Liver (tissue), 9 donors: ENCODE results near the gene NELL1. TPM values are rescaled to one million over a fixed set of nuclear protein-coding genes. Genes with fewer than 3 reads are reported as not detected.

Experiments used
- DNase-seq: peaks from one replicate; pipeline ENCODE4 v3.0.0-alpha.2; 2017; ENCODE audit warnings: low spot score
- H3K27ac ChIP-seq, 2 donors: one replicate each; pipeline ENCODE4 v1.7.0; 2013; ENCODE audit warnings: inconsistent platforms in 2 of 2, low read length in 2 of 2, control low read depth in 1 of 2, low read depth in 1 of 2, mild to moderate bottlenecking in 1 of 2
- H3K27me3 ChIP-seq, 4 donors: one replicate each; pipeline versions ENCODE4 v1.6.1 to v1.7.0; 2013; ENCODE audit warnings: low read length in 3 of 4, inconsistent platforms in 1 of 4, mild to moderate bottlenecking in 1 of 4, moderate library complexity in 1 of 4; ENCODE audit not compliant: control insufficient read depth in 4 of 4, insufficient read depth in 4 of 4
- H3K36me3 ChIP-seq, 4 donors: one replicate each; pipeline versions ENCODE4 v1.6.1 to v1.7.0; 2013; ENCODE audit warnings: low read length in 3 of 4, mild to moderate bottlenecking in 3 of 4, low read depth in 1 of 4, moderate library complexity in 1 of 4; ENCODE audit not compliant: control insufficient read depth in 4 of 4, insufficient read depth in 3 of 4
- H3K4me1 ChIP-seq, 4 donors: one replicate each; pipeline versions ENCODE4 v1.6.1 to v1.7.0; 2013; ENCODE audit warnings: low read length in 3 of 4, mild to moderate bottlenecking in 3 of 4, moderate library complexity in 1 of 4; ENCODE audit not compliant: control insufficient read depth in 4 of 4, insufficient read depth in 4 of 4
- H3K4me3 ChIP-seq, 3 donors: one replicate each; pipeline versions ENCODE4 v1.6.1 to v1.7.0; 2013; ENCODE audit warnings: low read length in 3 of 3, control low read depth in 1 of 3, low read depth in 1 of 3, mild to moderate bottlenecking in 1 of 3
- H3K9ac ChIP-seq, 2 donors: one replicate each; pipeline ENCODE4 v1.7.0; 2013; ENCODE audit warnings: low read length in 2 of 2, mild to moderate bottlenecking in 2 of 2, moderate library complexity in 2 of 2, control low read depth in 1 of 2, low read depth in 1 of 2
- H3K9me3 ChIP-seq, 4 donors: one replicate each; pipeline versions ENCODE4 v1.6.1 to v1.7.0; 2013; ENCODE audit warnings: low read length in 3 of 4; ENCODE audit not compliant: control insufficient read depth in 4 of 4
- ATF3 ChIP-seq: IDR thresholded peaks from 2 replicates; pipeline ENCODE4 v1.6.1; 2016; ENCODE audit warnings: antibody characterized with exemption
- EGR1 ChIP-seq, 2 donors: IDR thresholded peaks; 2 replicates each; pipeline ENCODE4 v1.6.1; 2016 to 2018; ENCODE audit warnings: antibody characterized with exemption in 2 of 2, low read depth in 2 of 2
- FOXA1 ChIP-seq: IDR thresholded peaks from 2 replicates; pipeline ENCODE4 v1.6.1; 2016; ENCODE audit warnings: antibody characterized with exemption
- FOXA2 ChIP-seq: IDR thresholded peaks from 2 replicates; pipeline ENCODE4 v1.6.1; 2016; ENCODE audit warnings: antibody characterized with exemption
- GABPA ChIP-seq, 2 donors: IDR thresholded peaks in 1 of 2; conservative IDR thresholded peaks in 1 of 2; 2 replicates each; pipeline ENCODE4 v1.6.1; 2016; ENCODE audit warnings: antibody characterized with exemption in 2 of 2, mild to moderate bottlenecking in 1 of 2, moderate library complexity in 1 of 2
- HNF4A ChIP-seq, 2 donors: conservative IDR thresholded peaks; 2 replicates each; pipeline ENCODE4 v1.6.1; 2016; ENCODE audit warnings: antibody characterized with exemption in 2 of 2, mild to moderate bottlenecking in 2 of 2
- JUND ChIP-seq, 2 donors: IDR thresholded peaks; 2 replicates each; pipeline ENCODE4 v1.6.1; 2016; ENCODE audit warnings: antibody characterized with exemption in 2 of 2
- MAX ChIP-seq: IDR thresholded peaks from 2 replicates; pipeline ENCODE4 v1.6.1; 2016; ENCODE audit warnings: antibody characterized with exemption
- NR2F2 ChIP-seq: IDR thresholded peaks from 2 replicates; pipeline ENCODE4 v1.6.1; 2016; ENCODE audit warnings: antibody characterized with exemption
- REST ChIP-seq: IDR thresholded peaks from 2 replicates; pipeline ENCODE4 v1.6.1; 2016; ENCODE audit warnings: antibody characterized with exemption, mild to moderate bottlenecking
- RXRA ChIP-seq, 2 donors: IDR thresholded peaks; 2 replicates each; pipeline ENCODE4 v1.6.1; 2017 to 2018; ENCODE audit warnings: antibody characterized with exemption in 2 of 2, mild to moderate bottlenecking in 1 of 2
- TAF1 ChIP-seq: conservative IDR thresholded peaks from 2 replicates; pipeline ENCODE4 v1.6.1; 2016; ENCODE audit warnings: antibody characterized with exemption, mild to moderate bottlenecking
- YY1 ChIP-seq: IDR thresholded peaks from 2 replicates; pipeline ENCODE4 v1.6.1; 2016; ENCODE audit warnings: antibody characterized with exemption, mild to moderate bottlenecking
- ZBTB33 ChIP-seq: IDR thresholded peaks from 2 replicates; pipeline ENCODE4 v1.6.1; 2016; ENCODE audit warnings: antibody characterized with exemption
- WGBS: extraction: QIAGEN DNeasy Blood & Tissue Kit; methylation state at CpG from one replicate; pipeline ENCODE4 v1.1.7; 2013; 5-methylcytosine and 5-hydroxymethylcytosine counted together
- polyA plus RNA-seq, 2 donors: library from polyadenylated mRNA; stranded (reverse) in 1 of 2; unstranded in 1 of 2; fragments of 200-250 nt in 1 of 2; fragments of >200 nt in 1 of 2; fragmentation: Nextera tagmentation in 1 of 2; extraction: Ambion mirVana in 1 of 2; gene quantifications; one replicate each; pipeline versions ENCODE4 v1.2.1 to v1.2.3, GENCODE V29; 2013 to 2015
- total RNA-seq, 2 donors: library from RNA; depleted of rRNA; stranded (reverse); fragments of >200 nt; gene quantifications; one replicate each; pipeline ENCODE4 v1.2.3, GENCODE V29; 2014
- TF ChIP-seq, protein P1 (sequence below): fragments of 150-350 bp; IDR thresholded peaks from 2 replicates; pipeline ENCODE4 v1.5.1; 2017; ENCODE audit warnings: improper control_type of control experiment, low read depth, low read length; ENCODE audit not compliant: missing input control
- donor health status: healthy.
- donor health status: healthy.
- donor health status: healthy.
- donor health status: healthy.
- donor health status: healthy.

NELL1 gene
- total and polyA plus RNA-seq, 4 donors: not detected

DNA sequence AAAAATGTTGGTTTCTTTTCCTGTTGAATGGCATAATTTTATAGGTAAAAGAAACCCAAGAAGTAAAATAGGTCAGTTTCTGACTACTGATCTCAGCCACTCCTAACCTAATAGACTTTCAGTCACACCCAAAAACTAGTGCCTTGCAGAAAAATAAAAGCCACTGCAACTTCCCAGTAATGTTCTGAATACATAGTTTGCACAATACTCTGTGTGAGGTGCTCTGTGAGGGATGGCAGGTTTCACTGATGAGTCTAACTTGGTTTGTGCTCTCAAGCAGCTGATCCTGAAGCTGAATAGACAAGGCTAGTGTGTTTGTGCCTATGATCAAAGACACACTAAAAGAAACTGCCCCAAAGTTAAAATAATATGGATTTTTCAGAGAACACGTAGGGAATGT lies 758.3 kb downstream of the NELL1 start:
- no peak overlapping the region for H3K4me3 ChIP-seq
- no peaks in the 10 kb centered on the region for H3K27me3 ChIP-seq
- TF ChIP-seq RXRA (IDR thresholded peaks at IDR 0.05): no peak
- no peak for TF ChIP-seq ATF3
- no peak for TF ChIP-seq REST
- TF ChIP-seq EGR1 (IDR thresholded peaks at IDR 0.05; ENCODE audit: low read depth in 2 of 2): no peak
- no peak overlapping the region for H3K9ac ChIP-seq
- no peak for DNase-seq
- no peaks in the 10 kb centered on the region for H3K36me3 ChIP-seq
- H3K9me3 ChIP-seq: no peaks in the 10 kb centered on the region
- H3K4me1 ChIP-seq: no peaks in the 10 kb centered on the region
- WGBS: 48% methylated on average over 1 of the region's 1 CpG
- no peak overlapping the region for H3K27ac ChIP-seq

DNA sequence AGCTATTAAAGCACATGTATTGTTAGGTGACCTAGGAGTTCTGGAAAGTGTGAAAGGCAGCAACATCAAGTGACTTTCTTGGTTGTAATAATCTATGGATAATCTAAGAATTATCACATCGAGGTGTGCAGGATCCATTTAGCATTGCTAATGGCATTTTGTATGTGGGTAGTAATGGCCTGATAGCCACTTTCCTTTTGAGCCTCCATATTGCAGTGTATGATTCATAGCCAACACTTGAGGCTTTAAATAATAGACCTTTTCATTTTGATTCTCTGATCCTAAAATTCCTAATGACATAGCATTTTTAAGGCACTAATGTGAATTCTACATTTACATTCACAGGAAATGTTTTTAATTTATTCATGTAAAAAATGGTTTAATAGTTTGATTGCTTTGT lies 759.4 kb downstream of the NELL1 start:
- Histone ChIP-seq H3K9me3 (no peaks in the 10 kb centered on the region), H3K36me3 (no peaks in the 10 kb centered on the region), H3K27ac (no peak overlapping the region), H3K9ac (no peak overlapping the region), H3K27me3 (no peaks in the 10 kb centered on the region), H3K4me3 (no peak overlapping the region), H3K4me1 (no peaks in the 10 kb centered on the region)
- no peak for DNase-seq
- TF ChIP-seq, protein P1, sequence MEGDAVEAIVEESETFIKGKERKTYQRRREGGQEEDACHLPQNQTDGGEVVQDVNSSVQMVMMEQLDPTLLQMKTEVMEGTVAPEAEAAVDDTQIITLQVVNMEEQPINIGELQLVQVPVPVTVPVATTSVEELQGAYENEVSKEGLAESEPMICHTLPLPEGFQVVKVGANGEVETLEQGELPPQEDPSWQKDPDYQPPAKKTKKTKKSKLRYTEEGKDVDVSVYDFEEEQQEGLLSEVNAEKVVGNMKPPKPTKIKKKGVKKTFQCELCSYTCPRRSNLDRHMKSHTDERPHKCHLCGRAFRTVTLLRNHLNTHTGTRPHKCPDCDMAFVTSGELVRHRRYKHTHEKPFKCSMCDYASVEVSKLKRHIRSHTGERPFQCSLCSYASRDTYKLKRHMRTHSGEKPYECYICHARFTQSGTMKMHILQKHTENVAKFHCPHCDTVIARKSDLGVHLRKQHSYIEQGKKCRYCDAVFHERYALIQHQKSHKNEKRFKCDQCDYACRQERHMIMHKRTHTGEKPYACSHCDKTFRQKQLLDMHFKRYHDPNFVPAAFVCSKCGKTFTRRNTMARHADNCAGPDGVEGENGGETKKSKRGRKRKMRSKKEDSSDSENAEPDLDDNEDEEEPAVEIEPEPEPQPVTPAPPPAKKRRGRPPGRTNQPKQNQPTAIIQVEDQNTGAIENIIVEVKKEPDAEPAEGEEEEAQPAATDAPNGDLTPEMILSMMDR: no peak
- no peak for TF ChIP-seq FOXA2
- no peak for TF ChIP-seq HNF4A (conservative IDR thresholded peaks at IDR 0.05)
- TF ChIP-seq JUND (IDR thresholded peaks at IDR 0.05): no peak
- no peak for TF ChIP-seq YY1
- TF ChIP-seq RXRA (IDR thresholded peaks at IDR 0.05): no peak
- no peak for TF ChIP-seq NR2F2
- TF ChIP-seq EGR1 (IDR thresholded peaks at IDR 0.05; ENCODE audit: low read depth in 2 of 2): no peak
- no peak for TF ChIP-seq TAF1
- no peak for TF ChIP-seq REST
- TF ChIP-seq MAX: no peak
- no peak for TF ChIP-seq GABPA (IDR thresholded peaks at IDR 0.05 in 1 of 2, conservative IDR thresholded peaks at IDR 0.05 in 1 of 2)
- TF ChIP-seq ZBTB33: no peak
- TF ChIP-seq FOXA1: no peak
- WGBS: 49% methylated on average over 1 of the region's 1 CpG
